NCI-H1048 (cell line): ENCODE data around the gene NDUFA7.
A peak's percentile ranks its signal among the peaks of the same experiment; 100 is the strongest.
"Not testable (repeated sequence)": the region's sequence is repeated elsewhere in the genome, so short reads cannot be mapped to it uniquely, and the experiment has no call there.

Source experiments
- DNase-seq: peaks from one replicate; lab custom pipeline; 2025; lab: John Stamatoyannopoulos, UW

The NDUFA7 gene

DNA sequence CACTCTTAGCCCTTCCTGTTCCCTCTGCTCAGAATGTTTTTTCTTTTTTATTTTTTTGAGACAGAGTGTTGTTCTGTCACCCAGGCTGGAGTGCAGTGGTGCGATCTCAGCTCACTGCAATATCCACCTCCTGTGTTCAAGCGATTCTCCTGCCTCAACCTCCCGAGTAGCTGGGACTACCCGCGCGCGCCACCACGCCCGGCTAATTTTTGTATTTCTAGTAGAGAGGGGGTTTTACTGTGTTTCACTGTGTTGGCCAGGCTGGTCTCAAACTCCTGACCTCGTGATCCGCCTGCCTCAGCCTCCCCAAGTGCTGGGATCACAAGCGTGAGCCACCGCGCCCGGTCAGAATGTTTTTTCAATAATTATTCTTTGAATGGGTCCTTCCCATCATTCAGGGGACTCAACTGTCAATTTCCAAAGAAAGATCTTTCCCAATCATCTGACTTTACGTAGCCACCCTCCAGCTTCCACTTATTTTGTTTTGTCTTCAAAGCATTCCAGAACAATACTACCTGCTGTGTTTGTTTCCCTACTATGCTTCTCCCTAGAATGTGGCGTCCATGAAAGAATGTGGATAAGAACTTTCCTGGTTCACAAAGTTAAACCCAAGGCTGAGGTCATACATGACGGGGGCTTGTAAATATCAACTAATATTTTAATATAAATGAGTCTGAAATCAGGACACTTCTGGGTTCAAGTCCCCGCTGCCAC is 1.2 kb downstream of the NDUFA7 start:
- no peak for DNase-seq

DNA sequence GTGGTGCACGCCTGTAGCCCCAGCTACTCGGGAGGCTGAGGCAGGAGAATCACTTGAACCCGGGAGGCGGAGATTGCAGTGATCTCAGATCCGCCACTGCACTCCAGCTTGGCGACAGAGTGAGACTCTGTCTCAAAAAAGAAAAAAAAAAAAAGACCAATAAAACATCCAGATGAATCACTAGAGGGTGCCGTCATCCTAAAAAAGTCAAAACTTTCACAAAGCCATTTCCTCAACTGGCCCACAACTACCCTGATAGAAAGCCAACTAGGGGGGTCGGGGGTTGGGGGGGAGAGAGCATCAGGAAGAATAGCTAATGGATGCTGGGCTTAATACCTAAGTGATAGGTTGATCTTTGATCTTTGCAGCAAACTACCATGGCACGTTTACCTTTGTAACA is 2.3 kb downstream of the NDUFA7 start:
- not testable (repeated sequence) for DNase-seq

DNA sequence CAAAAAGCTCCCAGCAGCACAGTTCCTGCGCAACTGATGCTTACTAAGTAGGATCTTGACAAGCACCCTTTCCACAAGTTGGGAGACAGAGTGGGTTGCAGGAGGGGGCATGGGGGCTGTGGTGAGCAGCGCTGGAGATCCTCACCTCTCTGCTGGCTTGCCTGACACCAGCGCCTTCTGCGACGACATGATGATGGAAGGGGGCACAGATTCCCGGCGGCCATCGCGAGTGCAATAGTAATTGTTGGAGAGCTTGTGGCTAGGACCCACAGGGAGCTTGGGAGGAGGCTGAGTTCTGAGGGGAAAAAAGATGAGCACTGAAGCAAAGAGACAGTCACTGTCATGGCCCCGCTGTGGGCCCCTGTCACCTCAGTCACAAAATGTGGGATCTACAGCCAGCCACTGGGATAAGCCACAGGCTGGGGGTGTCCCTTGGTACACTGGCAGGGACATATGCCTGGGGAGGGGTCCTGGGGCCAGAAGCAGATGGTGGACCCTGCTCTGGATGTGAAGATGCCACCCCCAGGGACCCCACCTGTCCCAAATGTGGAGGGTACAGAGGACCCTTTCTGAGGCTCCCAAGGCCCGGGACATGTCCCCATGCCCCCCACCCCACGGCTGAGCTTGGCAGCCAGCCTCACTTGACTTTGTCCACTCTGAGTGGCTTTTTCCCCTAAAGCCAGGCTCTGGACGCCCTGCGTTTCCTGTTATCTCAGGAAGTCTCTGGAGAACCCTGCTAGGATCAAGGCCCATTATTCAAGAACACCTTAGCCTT is 4.6 kb downstream of the NDUFA7 start:
- no peak for DNase-seq

DNA sequence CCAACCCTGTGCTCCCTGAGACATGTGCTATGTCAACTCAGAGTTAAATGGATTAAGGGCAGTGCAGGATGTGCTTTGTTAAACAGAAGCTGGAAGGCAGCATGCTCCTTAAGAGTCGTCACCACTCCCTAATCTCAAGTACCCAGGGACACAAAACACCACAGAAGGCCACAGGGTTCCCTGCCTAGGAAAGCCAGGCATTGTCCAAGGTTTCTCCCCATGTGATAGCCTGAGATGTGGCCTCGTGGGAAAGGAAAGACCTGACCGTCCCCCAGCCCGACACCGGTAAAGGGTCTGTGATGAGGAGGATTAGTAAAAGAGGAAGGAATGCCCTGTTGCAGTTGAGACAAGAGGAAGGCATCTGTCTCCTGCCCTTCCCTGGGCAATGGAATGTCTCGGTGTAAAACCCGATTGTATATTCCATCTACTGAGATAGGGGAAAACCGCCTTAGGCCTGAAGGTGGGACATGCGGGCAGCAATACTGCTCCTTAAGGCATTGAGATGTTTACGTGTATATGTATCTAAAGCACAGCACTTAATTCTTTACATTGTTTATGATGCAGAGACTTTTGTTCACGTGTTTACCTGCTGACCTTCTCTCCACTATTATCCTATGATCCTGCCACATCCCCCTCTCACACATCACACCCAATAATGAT is 6.1 kb downstream of the NDUFA7 start:
- DNase-seq: not testable (repeated sequence)

DNA sequence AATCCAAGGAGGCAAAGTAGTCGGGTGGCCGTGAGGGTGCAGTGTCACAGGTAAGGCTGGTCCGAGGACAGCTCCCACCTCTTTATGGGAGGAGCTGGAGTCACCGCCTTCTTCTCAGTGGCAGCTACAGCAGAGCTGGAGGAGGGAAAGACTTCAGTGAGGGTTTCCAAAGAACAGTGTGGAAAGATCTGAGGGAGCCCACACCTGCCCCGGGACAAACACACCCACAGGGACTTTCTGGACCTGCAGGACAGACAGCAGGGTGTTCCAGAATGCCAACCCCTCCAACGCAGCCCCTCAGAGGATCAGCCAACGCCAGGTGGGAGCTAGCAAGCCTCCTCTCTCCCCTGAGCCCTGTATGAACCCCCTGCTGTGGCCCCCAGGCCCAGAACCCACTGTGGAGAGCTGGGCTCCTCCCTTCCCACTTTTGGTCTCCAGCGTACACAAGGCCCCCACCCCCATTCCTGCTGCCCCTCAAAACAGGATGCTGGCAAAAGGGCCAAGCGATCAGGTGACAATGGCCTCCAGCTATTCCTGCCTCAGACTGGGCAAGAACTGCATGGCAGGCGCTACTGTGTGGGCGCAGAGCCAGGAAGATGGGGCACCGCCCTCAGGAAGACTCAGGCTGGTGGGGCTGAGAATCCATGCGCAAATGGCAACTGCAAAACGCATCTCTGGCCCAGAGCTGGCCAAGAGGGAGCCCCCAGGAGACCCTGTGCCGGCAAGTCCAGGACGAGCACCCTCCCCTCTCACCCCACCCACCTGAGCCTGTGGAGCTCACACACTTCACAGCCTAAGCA is 9.5 kb downstream of the NDUFA7 start:
- no peak for DNase-seq

DNA sequence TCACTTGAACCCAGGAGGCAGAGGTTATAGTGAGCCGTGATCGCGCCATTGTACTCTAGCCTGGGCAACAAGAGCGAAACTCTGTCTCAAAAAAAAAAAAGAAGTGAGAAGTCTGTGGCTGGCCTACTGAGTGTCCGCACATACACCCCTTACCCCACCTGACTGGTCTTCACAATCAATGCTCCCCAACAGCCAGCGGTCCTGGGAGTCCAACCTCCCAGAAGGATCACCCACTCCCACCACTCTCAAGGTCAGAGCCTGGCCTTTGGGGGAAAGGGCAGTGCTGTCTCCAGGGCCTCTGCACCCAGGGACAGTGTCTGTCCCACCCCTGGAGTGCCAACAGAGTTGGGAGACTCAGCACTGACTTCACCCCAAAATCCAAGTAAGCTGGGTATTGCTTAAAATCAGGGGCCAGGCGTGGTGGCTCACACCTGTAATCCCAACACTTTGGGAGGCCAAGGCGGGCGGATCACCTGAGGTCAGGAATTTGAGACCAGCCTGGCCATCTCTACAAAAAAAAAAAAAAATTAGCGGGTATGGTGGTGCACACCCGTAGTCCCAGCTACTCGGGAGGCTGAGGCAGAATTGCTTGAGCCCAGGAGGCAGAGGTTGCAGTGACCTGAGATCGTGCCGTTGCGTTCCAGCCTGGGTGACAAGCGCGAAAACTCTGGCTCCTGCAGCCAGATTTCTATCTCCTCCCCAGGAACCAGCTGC is 10.7 kb downstream of the NDUFA7 start:
- no peak for DNase-seq

DNA sequence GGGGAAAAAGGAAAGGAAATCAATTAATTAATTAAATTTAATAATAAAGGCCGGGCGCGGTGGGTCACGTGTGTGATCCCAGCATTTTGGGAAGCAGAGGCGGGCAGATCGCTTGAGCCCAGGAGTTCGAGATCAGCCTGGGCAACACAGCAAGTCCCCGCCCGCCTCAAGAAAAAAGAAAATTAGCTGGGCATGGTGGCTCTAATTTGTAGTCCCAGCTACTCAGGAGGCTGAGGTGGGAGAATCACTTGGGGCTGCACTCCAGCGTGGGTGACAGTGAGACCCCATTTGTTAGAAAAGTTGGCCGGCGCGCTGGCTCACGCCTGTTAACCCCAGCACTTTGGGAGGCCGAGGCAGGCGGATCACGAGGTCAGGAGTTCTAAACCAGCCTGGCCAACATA is 12.3 kb downstream of the NDUFA7 start:
- DNase-seq: no peak

DNA sequence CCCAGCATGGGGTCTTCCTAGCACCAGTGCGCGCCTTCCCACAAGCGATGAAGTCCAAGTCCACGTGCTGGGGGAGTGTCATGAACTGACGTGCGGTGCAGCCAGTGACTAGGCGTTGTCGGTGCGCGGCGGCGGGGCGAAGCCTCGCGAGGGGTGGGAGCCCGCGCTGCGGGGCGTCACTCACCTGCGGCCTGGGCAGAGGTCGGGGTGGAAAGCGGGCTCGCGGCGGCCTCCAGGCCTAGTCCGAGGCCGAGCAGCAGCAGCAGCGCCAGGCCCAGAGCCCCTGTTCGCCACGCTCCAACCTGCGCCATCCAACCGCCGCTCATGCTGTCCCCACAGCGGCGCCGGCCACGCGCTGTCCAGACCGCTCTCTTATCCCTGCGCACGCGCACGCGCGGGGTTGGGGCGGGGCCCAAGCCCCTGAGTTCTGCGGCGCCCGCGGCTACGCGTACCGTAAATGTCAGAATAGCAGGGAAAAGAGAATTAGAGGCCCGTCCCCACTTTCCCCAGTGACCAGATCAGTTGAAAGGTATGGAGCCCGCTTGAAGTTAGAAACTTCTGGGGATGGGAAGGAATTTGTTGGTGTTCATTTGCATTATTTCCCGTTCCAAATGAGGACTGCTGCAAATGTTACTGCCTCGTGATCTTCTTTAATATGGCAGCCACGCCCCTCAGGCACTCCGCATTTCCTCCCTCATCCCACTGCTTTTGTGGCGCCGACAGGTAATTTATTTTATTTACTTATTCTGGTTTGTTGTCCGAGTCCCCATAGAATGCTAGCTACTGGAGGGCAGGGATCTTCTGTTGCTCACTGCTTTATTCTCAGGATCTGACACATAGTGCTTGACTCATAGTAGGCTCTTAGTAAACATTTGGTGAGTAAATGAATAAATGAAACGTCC is 13.0 kb downstream of the NDUFA7 start, which contains the start of gene CD320:
TSS of gene CD320 (minus strand) at position 394 of the 902 bp plus-strand sequence. CDS start at position 326, 68 bp downstream.
- peak; percentile 75 for DNase-seq

DNA sequence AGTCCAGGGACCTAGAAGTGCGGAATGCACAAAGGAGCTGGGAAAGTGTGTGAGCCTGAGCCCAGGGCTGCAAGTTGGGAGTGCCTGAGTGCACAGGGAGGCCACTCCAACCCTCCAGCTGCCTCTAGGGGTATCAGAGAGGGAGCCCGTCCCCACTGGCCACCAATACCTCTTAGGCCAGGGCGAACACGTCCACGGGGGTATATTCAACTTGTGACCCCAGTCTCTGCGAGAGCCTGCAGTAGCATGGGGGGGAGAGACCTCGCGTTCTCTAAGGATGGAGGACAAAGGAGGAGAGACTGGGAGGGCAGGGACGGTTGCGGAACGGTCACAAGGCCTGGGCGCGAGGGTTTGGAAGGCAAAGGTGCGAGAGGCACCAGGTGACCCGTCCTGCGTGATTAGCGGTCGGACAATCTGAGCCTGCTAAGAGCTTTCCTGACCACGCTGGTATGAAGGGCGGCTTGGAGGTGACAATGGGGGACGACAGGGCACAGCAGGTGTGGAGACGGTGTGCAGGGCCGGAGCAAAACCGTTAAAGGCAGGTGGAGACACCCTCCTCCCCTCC is 13.7 kb downstream of the NDUFA7 start:
- DNase-seq: no peak

DNA sequence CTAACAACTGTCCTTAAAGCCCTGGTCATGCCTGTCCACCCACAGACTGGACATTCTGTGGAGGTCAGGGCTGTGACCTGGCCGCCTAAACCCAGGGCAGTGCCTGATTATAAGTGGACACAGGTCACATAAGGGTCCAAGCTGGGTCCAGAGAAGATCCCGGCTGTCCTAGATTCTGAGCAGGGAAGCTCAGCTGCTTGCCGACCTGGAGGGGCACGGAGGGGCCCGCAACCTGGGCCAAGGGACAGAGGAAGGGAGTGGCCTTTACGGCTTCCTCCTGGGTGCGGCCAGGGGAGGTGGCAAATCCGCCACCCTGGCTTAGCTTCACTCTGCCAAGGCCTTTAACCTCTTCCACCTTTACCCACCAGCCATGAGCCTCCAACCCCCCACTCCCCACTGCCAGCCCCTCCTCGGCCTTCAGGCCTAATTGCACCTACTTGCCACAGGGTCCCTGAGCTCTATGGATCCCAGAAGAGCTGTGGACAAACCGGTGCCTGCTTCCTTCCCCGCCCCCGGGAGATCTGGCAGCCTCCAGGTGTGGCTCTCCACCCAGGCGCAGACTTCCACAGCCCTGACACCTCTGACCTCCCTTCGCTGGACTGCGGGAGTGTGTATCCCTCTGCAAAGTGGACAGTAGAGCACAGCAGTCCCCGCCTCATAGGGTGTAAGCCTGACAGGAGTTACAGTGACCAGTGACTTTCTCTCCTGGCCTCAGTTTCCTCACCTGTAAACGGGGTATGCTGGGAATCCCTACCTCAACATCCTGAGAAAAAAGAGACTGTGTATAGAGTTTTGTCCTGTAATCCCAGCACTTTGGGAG is 14.7 kb downstream of the NDUFA7 start:
- DNase-seq: no peak

DNA sequence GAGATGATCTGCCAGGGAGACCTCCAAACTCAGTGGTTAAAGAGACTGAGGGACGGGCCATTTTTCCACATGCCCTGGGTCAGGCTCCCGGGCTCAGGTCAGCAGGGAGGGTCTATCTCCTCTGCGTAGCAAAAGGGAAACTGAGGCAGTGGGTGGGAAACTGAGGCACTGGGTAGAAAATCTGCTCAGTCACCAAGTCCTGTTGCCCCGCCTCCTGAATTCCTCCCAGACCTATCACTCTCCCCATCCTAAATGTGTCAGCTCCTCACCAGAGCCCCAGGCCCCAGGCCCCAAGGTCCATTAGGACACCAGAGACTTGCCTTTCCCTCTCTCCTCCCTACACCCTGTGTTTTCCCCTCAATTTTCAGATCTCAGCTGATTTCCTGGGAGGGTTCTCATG is 15.4 kb downstream of the NDUFA7 start:
- no peak for DNase-seq

DNA sequence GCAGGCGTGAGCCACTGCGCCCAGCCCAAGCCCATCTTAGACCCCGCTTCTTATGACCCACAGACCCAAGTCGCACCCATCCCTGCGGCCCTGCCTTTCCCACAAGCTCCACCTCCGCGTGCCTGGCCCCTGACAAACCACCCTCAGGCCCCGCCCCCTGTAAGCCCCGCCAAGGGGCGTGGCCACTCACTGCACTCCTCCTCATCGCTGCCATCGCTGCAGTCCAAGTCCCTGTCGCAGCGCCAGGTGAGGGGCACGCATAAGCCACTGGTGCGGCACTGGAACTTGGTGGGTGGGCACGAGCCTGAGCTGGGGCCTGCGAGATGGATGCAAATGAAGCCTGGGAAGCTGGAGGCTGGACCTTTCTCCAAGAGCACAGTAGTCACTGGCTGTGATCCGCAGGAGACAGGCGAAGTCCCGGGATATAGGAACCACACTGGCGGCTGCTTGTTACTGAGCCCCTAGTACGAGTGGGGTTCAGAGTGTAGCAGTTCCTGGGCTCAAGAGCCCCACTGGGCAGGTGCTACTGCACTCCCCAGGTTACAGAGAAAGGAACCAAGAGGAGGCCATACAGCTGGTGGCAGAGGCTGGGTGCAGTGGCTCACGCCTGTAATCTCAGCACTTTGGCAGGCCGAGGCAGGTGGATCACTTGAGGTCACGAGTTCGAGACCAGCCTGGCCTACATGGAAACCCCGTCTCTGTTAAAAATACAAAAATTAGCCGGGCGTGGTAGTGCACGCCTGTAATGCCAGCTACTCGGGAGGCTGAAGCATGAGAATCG is 16.1 kb downstream of the NDUFA7 start:
- peak; percentile 27 for DNase-seq

DNA sequence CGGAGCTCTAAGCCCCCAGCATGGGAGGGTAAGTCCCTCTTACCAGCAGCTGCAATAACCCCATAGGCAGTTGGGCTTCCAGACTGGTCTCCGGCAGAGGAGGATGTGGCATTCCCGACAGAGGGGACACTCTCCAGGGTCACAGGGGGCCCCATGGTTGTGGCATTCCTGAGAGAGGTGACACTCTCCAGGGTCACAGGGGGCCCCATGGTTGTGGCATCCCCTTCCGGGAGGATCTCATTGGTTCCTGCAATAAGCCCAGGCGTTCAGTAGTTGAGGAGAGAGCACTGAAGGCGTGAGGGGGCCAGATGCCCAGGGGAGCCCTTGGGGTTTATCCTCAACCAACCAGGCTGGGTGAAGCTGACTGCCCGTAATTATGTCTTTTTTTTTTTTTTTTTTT is 18.4 kb downstream of the NDUFA7 start:
- DNase-seq: no peak

DNA sequence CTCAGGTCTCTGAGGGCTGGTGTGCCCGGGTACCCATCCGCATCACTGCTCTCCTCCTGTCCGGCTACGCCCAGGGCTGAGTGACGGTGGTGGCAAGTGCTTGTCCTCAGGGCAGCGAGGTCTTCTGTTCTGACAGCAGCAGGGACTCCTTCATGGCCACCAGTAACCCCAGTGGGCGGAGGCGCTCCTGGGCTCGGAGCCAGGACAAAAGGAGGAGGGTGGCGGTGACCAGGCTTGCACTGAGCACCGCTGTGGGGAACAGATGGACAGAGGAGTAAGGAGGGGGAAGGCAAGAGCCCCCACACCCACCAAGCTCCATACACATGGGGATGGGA is 18.9 kb downstream of the NDUFA7 start:
- no peak for DNase-seq

DNA sequence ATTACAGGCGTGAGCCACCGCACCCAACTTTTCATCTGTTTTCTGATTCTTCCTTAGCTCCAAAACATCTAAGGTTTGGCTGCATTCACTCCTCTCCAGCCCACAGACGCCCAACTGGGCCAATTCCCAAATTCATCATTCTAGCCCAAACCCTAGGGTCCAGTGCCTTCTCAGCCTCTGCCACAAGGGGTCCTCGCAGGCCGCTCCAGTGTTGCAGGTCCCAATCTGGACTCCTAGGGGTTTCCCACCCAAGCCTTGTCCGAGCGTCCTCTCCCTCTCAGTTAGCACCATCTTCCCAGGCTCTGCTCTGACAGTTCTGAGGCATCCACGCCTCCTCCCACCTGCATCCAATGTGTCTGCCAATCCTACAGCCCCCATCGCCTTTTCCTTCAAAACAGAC is 29.8 kb downstream of the NDUFA7 start:
- DNase-seq: not testable (repeated sequence)

DNA sequence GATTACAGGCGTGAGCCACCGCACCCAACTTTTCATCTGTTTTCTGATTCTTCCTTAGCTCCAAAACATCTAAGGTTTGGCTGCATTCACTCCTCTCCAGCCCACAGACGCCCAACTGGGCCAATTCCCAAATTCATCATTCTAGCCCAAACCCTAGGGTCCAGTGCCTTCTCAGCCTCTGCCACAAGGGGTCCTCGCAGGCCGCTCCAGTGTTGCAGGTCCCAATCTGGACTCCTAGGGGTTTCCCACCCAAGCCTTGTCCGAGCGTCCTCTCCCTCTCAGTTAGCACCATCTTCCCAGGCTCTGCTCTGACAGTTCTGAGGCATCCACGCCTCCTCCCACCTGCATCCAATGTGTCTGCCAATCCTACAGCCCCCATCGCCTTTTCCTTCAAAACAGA is 44.7 kb downstream of the NDUFA7 start:
- DNase-seq: not testable (repeated sequence)

DNA sequence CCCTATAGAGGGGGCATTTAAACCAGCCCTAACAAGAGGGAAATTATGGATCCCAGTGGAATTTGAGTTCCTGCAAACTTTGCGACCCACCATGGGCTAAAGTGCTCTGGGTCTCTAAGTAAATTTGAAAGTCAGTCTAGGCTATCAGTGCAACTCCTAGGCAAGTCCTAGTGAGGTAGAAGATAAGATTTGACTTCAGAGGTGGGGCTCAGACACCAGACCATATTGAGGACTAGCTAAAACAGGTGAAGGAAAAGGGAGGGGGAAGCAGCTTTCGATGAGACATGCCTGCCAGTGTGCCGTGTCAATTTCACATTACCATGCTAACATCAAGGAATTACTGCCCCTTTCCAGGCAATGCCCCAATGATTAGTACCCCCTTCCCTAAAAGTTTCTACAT is 51.5 kb downstream of the NDUFA7 start:
- no peak for DNase-seq

DNA sequence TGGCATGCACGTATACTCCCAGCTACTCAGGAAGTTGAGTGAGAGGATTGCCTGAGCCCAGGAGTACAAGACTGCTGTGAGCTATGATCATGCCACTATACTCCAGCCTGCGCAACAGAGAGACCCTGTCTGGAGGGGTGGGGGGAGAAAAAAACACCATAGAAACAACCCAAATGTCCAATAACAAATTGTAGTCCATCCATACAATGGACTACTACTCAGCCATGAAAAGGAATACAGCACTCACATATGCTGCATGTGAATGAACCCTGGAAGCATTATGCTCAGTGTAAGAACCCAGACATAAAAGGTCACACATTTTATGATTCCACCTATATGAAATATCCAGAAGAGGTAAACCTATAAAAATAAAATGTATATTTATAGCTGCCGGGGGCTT is 55.3 kb downstream of the NDUFA7 start:
- no peak for DNase-seq
